ENCODE results near the gene TRPM2.

Gene TRPM2

DNA sequence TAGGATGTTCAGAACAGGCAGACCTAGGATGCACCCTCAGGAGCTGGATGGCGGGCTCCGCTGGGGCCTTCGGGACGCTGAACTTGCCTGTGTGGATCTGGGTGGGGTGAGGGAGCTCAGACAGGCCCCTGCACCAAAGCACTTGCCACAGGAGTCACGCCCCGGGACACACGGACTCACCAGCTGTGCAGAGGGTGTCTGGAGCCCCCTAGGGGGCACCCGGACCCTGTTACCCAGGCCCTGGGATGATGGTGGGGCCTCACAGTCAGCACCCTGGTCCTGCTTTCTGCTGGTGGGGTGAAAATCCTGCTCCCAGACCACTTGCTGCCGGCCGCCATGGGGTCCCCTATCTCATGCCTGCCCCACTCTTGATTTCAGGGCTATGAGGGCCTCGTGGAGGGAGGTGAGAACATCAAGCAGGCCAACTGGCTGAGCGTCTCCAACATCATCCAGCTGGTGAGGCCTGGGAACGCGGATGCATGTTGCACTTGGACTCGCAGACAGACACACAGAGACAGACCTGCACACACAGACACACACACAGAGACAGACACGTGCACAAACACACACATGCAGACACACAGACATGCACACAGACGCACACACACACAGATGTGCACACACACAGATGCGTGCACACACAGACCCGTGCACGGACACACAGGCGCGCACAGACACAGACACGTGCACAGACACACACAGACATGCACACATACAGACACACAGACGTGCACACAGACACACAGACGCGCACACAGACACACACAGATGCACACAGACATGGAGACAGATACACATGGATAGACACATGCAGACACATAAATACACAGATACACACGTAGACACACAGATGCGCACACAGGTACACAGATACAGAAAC is 42.6 kb upstream of the TRPM2 start:
- TF ChIP-seq, protein P1, sequence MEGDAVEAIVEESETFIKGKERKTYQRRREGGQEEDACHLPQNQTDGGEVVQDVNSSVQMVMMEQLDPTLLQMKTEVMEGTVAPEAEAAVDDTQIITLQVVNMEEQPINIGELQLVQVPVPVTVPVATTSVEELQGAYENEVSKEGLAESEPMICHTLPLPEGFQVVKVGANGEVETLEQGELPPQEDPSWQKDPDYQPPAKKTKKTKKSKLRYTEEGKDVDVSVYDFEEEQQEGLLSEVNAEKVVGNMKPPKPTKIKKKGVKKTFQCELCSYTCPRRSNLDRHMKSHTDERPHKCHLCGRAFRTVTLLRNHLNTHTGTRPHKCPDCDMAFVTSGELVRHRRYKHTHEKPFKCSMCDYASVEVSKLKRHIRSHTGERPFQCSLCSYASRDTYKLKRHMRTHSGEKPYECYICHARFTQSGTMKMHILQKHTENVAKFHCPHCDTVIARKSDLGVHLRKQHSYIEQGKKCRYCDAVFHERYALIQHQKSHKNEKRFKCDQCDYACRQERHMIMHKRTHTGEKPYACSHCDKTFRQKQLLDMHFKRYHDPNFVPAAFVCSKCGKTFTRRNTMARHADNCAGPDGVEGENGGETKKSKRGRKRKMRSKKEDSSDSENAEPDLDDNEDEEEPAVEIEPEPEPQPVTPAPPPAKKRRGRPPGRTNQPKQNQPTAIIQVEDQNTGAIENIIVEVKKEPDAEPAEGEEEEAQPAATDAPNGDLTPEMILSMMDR (IDR thresholded peaks at IDR 0.05; ENCODE audit: insufficient read depth, low read length, missing control alignments): no peak
- POLR2A ChIA-PET: no interaction called here
- H3K4me3 ChIP-seq (ENCODE audit: low read depth, low read length): no peak overlapping the region
- no peak for DNase-seq (ENCODE audit: low read depth, low spot score)
- CTCF ChIA-PET: interaction anchor here (4.9 kb wide), 1 partner anchor 14 kb away, joined by 22 read pairs; no protein-coding TSS in a partner anchor

DNA sequence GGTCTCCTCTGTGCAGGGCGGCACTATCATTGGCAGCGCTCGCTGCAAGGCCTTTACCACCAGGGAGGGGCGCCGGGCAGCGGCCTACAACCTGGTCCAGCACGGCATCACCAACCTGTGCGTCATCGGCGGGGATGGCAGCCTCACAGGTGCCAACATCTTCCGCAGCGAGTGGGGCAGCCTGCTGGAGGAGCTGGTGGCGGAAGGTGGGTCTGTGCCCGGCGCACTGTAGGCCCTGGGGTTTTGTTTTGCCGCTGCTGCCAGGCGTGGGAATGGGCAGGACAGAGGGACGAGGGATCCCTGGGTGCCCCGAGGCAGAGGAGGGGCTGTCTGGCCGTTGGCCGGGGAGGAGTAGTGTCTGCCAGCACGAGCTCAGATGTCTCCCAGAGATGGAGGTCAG is 41.3 kb upstream of the TRPM2 start:
- TF ChIP-seq, protein P1 (IDR thresholded peaks at IDR 0.05; ENCODE audit: insufficient read depth, low read length, missing control alignments): no peak
- ChIA-PET CTCF (no interaction called here), POLR2A (no interaction called here)
- DNase-seq (ENCODE audit: low read depth, low spot score): no peak
- no peak overlapping the region for H3K4me3 ChIP-seq (ENCODE audit: low read depth, low read length)

DNA sequence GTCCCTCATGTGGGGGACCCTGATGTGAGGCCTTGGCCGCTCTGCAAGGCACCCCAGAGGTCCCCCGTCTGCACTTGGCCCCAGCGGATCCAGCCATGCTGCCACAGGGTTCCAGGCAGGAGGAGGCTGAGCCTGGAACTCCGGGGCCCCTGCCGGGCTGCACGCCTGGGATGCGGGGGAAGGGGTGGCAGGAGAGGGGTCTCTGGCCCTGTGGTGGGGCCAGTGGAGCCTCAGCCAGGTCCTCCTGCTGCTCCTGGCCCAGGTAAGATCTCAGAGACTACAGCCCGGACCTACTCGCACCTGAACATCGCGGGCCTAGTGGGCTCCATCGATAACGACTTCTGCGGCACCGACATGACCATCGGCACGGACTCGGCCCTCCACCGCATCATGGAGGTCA is 40.7 kb upstream of the TRPM2 start:
- no peak overlapping the region for H3K4me3 ChIP-seq (ENCODE audit: low read depth, low read length)
- CTCF ChIA-PET: interaction anchor here (4.3 kb wide), 1 partner anchor 9 kb away, joined by 26 read pairs; no protein-coding TSS in a partner anchor
- TF ChIP-seq, protein P1 (IDR thresholded peaks at IDR 0.05; ENCODE audit: insufficient read depth, low read length, missing control alignments): no peak
- no peak for DNase-seq (ENCODE audit: low read depth, low spot score)
- POLR2A ChIA-PET: no interaction called here

DNA sequence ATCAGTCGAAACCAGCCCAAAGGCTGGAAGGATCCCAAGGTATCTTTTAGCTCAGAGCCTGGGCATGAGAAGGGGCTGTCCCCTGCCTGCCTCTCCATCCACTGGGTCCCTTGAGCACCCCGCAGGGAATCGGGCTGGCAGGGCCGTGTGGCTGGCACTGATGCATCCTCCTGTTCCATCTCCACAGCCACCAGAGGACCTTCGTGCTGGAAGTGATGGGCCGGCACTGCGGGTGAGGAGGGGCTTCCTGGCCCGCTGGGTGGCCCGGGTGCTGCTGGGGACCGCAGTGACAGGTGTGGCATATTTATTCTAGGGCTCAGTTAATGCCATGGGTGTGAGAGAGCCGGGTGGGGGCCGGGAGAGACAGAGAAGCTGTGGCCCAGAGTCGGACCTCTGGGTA is 40.0 kb upstream of the TRPM2 start:
- POLR2A ChIA-PET: no interaction called here
- no peak for DNase-seq (ENCODE audit: low read depth, low spot score)
- CTCF ChIA-PET: interaction anchor here (4.3 kb wide), 1 partner anchor 10 kb away, joined by 26 read pairs; no protein-coding TSS in a partner anchor

DNA sequence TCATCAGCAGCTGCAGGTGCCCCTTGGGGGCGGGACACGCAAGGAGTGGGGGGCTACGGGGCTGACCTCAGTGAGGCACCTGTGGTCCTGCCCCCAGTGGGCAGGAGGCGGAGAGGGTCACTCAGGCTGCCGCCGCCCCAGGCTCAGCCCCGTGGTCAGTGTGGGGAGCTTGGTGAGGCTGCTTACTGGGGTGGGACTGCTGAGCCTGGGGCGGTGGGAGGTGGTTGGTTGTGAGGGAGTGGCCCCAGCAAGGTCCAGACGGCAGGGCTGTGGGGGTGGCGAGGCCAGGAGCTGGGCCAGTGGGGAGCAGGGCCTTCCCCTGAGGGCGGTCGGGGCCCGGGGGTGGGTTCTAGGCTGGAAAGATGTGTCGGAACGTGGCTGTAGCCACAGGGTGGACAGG is 39.3 kb upstream of the TRPM2 start:
- no peak overlapping the region for H3K4me3 ChIP-seq (ENCODE audit: low read depth, low read length)
- DNase-seq (ENCODE audit: low read depth, low spot score): no peak
- ChIA-PET POLR2A (interaction anchor here (1.4 kb wide), 1 partner anchor 10 kb away, joined by 3 read pairs; no protein-coding TSS in a partner anchor), CTCF (interaction anchor here (4.3 kb wide), 1 partner anchor 10 kb away, joined by 26 read pairs; no protein-coding TSS in a partner anchor)
- TF ChIP-seq, protein P1 (IDR thresholded peaks at IDR 0.05; ENCODE audit: insufficient read depth, low read length, missing control alignments): no peak

More for the DNA sequence above, 40.0 kb upstream of the TRPM2 start:
- no peak overlapping the region for H3K4me3 ChIP-seq (ENCODE audit: low read depth, low read length)
- TF ChIP-seq, protein P1 (IDR thresholded peaks at IDR 0.05; ENCODE audit: insufficient read depth, low read length, missing control alignments): no peak

DNA sequence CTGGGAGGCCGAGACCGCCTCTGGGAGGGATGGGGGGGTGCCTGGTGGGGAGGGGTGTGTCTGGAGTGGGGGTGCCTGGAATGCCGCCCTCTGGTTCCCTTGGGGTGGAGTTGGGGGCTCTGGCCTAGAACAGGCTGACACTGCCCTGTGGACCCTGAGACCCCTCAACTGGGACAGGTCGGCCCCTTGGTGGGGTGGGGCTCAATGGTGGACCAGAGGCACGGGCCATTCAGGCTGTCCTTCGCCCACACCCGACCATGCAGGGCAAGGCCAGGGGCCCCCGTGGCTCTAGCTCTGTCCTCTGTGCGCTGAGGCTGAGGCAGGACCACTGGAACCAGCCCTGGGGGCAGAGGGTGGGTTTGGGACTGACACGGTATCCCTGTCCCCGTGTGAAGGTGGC is 38.9 kb upstream of the TRPM2 start:
- TF ChIP-seq, protein P1 (IDR thresholded peaks at IDR 0.05; ENCODE audit: insufficient read depth, low read length, missing control alignments): no peak
- no peak for DNase-seq (ENCODE audit: low read depth, low spot score)
- no peak overlapping the region for H3K4me3 ChIP-seq (ENCODE audit: low read depth, low read length)
- ChIA-PET CTCF (interaction anchor here (4.3 kb wide), 1 partner anchor 11 kb away, joined by 26 read pairs; no protein-coding TSS in a partner anchor), POLR2A (interaction anchor here (1.4 kb wide), 1 partner anchor 10 kb away, joined by 3 read pairs; no protein-coding TSS in a partner anchor)

All from AG04449 (cell line).